ENCODE measurements around the gene PRKAG2. TPM values are rescaled to one million over a fixed set of nuclear protein-coding genes. Genes with fewer than 3 reads are reported as not detected.

Gene PRKAG2
- total and polyA plus RNA-seq, 4 donors = 17.5 to 33.3 (median 23.9) TPM

GRCh38 chr7:151822541-151823181, 54.3 kb downstream of the PRKAG2 start:
- ATAC-seq (ENCODE audit: insufficient read depth, low FRiP score) (no peak), DNase-seq (no peak)
- H3K9me3 ChIP-seq (ENCODE audit: control insufficient read depth in 4 of 4, insufficient read depth in 3 of 4, low read length in 3 of 4) = no peaks in the 10 kb centered on the region
- peak overlapping the region in 1 of 2 donors; percentile 48 for H3K27ac ChIP-seq (ENCODE audit: low read depth in 1 of 2, low read length in 1 of 2)
- no peak overlapping the region for H3K9ac ChIP-seq (ENCODE audit: insufficient read depth in 1 of 2, low read length in 2 of 2)
- TF ChIP-seq CTCF (IDR thresholded peaks at IDR 0.05; ENCODE audit: control extremely low read depth, extremely low read depth) = no peak
- no peak overlapping the region for H3K4me3 ChIP-seq
- 77 to 84% methylated on average over 17 of the region's 17 CpGs for WGBS, 2 donors
- no peaks in the 10 kb centered on the region for H3K27me3 ChIP-seq (ENCODE audit: control insufficient read depth in 3 of 3, insufficient read depth in 3 of 3, low read length in 2 of 3)
- H3K36me3 ChIP-seq (ENCODE audit: control insufficient read depth in 4 of 4, insufficient read depth in 4 of 4, low read length in 4 of 4) = no peaks in the 10 kb centered on the region
- peaks cover 0 to 44% (median 15%) of the 10 kb centered on the region in 5 donors for H3K4me1 ChIP-seq (ENCODE audit: control insufficient read depth in 5 of 5, insufficient read depth in 5 of 5, low read length in 5 of 5)

- H3K9me3 ChIP-seq (ENCODE audit: control insufficient read depth in 4 of 4, insufficient read depth in 3 of 4, low read length in 3 of 4) = no peaks in the 10 kb centered on the region
- no peak overlapping the region for H3K9ac ChIP-seq (ENCODE audit: insufficient read depth in 1 of 2, low read length in 2 of 2)
- H3K4me3 ChIP-seq = no peak overlapping the region
- H3K27me3 ChIP-seq (ENCODE audit: control insufficient read depth in 3 of 3, insufficient read depth in 3 of 3, low read length in 2 of 3) = no peaks in the 10 kb centered on the region
- ATAC-seq (ENCODE audit: insufficient read depth, low FRiP score) = no peak
- TF ChIP-seq CTCF (IDR thresholded peaks at IDR 0.05; ENCODE audit: control extremely low read depth, extremely low read depth) = no peak
- no peaks in the 10 kb centered on the region for H3K36me3 ChIP-seq (ENCODE audit: control insufficient read depth in 4 of 4, insufficient read depth in 4 of 4, low read length in 4 of 4)
- 87 to 95% methylated on average over 20 of the region's 20 CpGs for WGBS, 2 donors
- H3K27ac ChIP-seq (ENCODE audit: low read depth in 1 of 2, low read length in 1 of 2) = no peak overlapping the region
- peaks cover 0 to 44% (median 15%) of the 10 kb centered on the region in 5 donors for H3K4me1 ChIP-seq (ENCODE audit: control insufficient read depth in 5 of 5, insufficient read depth in 5 of 5, low read length in 5 of 5)
- DNase-seq = no peak
These were observed 54.9 kb downstream of the PRKAG2 start for GRCh38 chr7:151821806-151822540.

- DNase-seq (no peak), ATAC-seq (ENCODE audit: insufficient read depth, low FRiP score) (no peak)
- no peak for TF ChIP-seq CTCF (IDR thresholded peaks at IDR 0.05; ENCODE audit: control extremely low read depth, extremely low read depth)
- WGBS, 2 donors = 94 to 95% methylated on average over 4 of the region's 4 CpGs
- Histone ChIP-seq H3K9ac (ENCODE audit: insufficient read depth in 1 of 2, low read length in 2 of 2) (no peak overlapping the region), H3K4me3 (no peak overlapping the region), H3K9me3 (ENCODE audit: control insufficient read depth in 4 of 4, insufficient read depth in 3 of 4, low read length in 3 of 4) (no peaks in the 10 kb centered on the region), H3K36me3 (ENCODE audit: control insufficient read depth in 4 of 4, insufficient read depth in 4 of 4, low read length in 4 of 4) (no peaks in the 10 kb centered on the region), H3K27me3 (ENCODE audit: control insufficient read depth in 3 of 3, insufficient read depth in 3 of 3, low read length in 2 of 3) (no peaks in the 10 kb centered on the region), H3K4me1 (ENCODE audit: control insufficient read depth in 5 of 5, insufficient read depth in 5 of 5, low read length in 5 of 5) (peaks cover 0 to 44% (median 15%) of the 10 kb centered on the region in 5 donors), H3K27ac (ENCODE audit: low read depth in 1 of 2, low read length in 1 of 2) (no peak overlapping the region)
These were observed 55.7 kb downstream of the PRKAG2 start for GRCh38 chr7:151821226-151821625.
